A549 (cell line): ENCODE measurements around the gene FERMT3. TPM values are rescaled to one million over a fixed set of nuclear protein-coding genes. Genes with fewer than 3 reads are reported as not detected.

Source experiments
- ATAC-seq, 2 experiments: fragments of 200-7000 bp in 1 of 2; fragments of >200 bp in 1 of 2; cut with Nextera tagmentation in 1 of 2; cut with Tn5 transposase in 1 of 2; 3 replicates each; pipeline versions ENCODE4 v1.8.0 to v1.9.1; 2018 to 2020; ENCODE audit warnings: mild to moderate bottlenecking in 1 of 2, moderate library complexity in 1 of 2
- CTCF ChIA-PET: fragments of 300-600 bp; sonication (Branson Sonifier 250); formaldehyde crosslinking; extraction: SDS; loops from one replicate; lab custom pipeline; 2021; ENCODE audit warnings: antibody characterized with exemption, inconsistent platforms; lab: Yijun Ruan, JAX
- POLR2A ChIA-PET: fragments of 350-600 bp; formaldehyde crosslinking; extraction: SDS; loops from one replicate; lab custom pipeline; 2021; ENCODE audit warnings: antibody characterized with exemption, inconsistent platforms; lab: Yijun Ruan, JAX
- DNase-seq, 2 experiments: peaks; one replicate each; pipeline versions ENCODE4 v3.0.0 to v3.0.0-alpha.2; 2011 to 2016; ENCODE audit warnings: low read depth in 1 of 2, low spot score in 1 of 2
- FAIRE-seq: peaks from 2 replicates; lab custom pipeline; 2011; peaks lifted over from hg19 to GRCh38; lab: Jason Lieb, UNC
- H3K27ac ChIP-seq, 2 experiments: fragments of >200 bp; sonication (Bioruptor Twin); formaldehyde crosslinking; 3 replicates each; pipeline ENCODE4 v1.5.1; 2016 to 2017
- H3K4me1 ChIP-seq: fragments of >200 bp; sonication (Bioruptor Twin); formaldehyde crosslinking; 3 replicates; pipeline ENCODE4 v1.6.1; 2016
- H3K4me2 ChIP-seq: fragments of >200 bp; sonication (Bioruptor Twin); formaldehyde crosslinking; 3 replicates; pipeline ENCODE4 v1.6.1; 2016
- H3K4me3 ChIP-seq: fragments of >200 bp; sonication (Bioruptor Twin); formaldehyde crosslinking; 3 replicates; pipeline ENCODE4 v1.5.1; 2016
- H3K9me3 ChIP-seq: fragments of >200 bp; sonication (Bioruptor Twin); formaldehyde crosslinking; 3 replicates; pipeline ENCODE4 v1.6.1; 2016
- BHLHE40 ChIP-seq: IDR thresholded peaks from 2 replicates; pipeline ENCODE4 v1.6.1; 2012; ENCODE audit warnings: low read depth, low read length, inconsistent platforms
- CBX2 ChIP-seq: fragments of 200-600 bp; sonication (generic); IDR thresholded peaks from 2 replicates; pipeline ENCODE4 v1.6.1; 2016; ENCODE audit warnings: low read depth, mild to moderate bottlenecking, borderline replicate concordance
- CEBPB ChIP-seq, 2 experiments: fragments of >200 bp in 1 of 2; sonication (Bioruptor Twin) in 1 of 2; formaldehyde crosslinking in 1 of 2; IDR thresholded peaks; 2 replicates each; pipeline ENCODE4 v1.6.1; 2012 to 2016
- EHMT2 ChIP-seq: fragments of 200-600 bp; sonication (generic); IDR thresholded peaks from 2 replicates; pipeline ENCODE4 v1.6.1; 2016; ENCODE audit warnings: antibody characterized with exemption, low read depth, mild to moderate bottlenecking, moderate library complexity
- ESRRA ChIP-seq: fragments of 150-350 bp; IDR thresholded peaks from 2 replicates; pipeline ENCODE4 v1.6.1; 2014; ENCODE audit warnings: mild to moderate bottlenecking, low read length, borderline replicate concordance
- FOXS1 ChIP-seq: fragments of 250-450 bp; sonication (Bioruptor Pico); IDR thresholded peaks from 2 replicates; pipeline ENCODE4 v1.5.0; 2020; ENCODE audit warnings: mild to moderate bottlenecking, moderate library complexity
- HDAC2 ChIP-seq: fragments of 200-600 bp; sonication (generic); IDR thresholded peaks from 2 replicates; pipeline ENCODE4 v1.6.1; 2016
- HOXA7 ChIP-seq: fragments of 250-450 bp; sonication (Bioruptor Pico); IDR thresholded peaks from 2 replicates; pipeline ENCODE4 v1.5.0; 2020; ENCODE audit warnings: mild to moderate bottlenecking, moderate library complexity
- HOXB13 ChIP-seq: fragments of 250-450 bp; sonication (Bioruptor Pico); IDR thresholded peaks from 2 replicates; pipeline ENCODE4 v1.5.0; 2020; ENCODE audit warnings: low read depth, mild to moderate bottlenecking, moderate library complexity
- HOXB5 ChIP-seq: fragments of 250-450 bp; sonication (Bioruptor Pico); IDR thresholded peaks from 2 replicates; pipeline ENCODE4 v1.5.0; 2020; ENCODE audit warnings: mild to moderate bottlenecking, moderate library complexity
- JUNB ChIP-seq: fragments of >200 bp; sonication (Bioruptor Twin); formaldehyde crosslinking; IDR thresholded peaks from 2 replicates; pipeline ENCODE4 v1.6.1; 2016
- NFE2L2 ChIP-seq: fragments of 150-350 bp; conservative IDR thresholded peaks from 2 replicates; pipeline ENCODE4 v1.6.1; 2014; ENCODE audit warnings: low read length
- NPAS2 ChIP-seq: fragments of 250-450 bp; sonication (Bioruptor Pico); IDR thresholded peaks from 2 replicates; pipeline ENCODE4 v1.8.0; 2022; ENCODE audit warnings: mild to moderate bottlenecking, moderate library complexity, borderline replicate concordance
- PHF8 ChIP-seq: fragments of 200-600 bp; sonication (generic); IDR thresholded peaks from 2 replicates; pipeline ENCODE4 v1.6.1; 2016; ENCODE audit warnings: low read depth, mild to moderate bottlenecking, antibody characterized with exemption, moderate library complexity, borderline replicate concordance
- POLR2AphosphoS2 ChIP-seq: conservative IDR thresholded peaks from 2 replicates; pipeline ENCODE4 v1.6.1; 2012; ENCODE audit warnings: low read length, improper control_type of control experiment, inconsistent platforms
- RAD21 ChIP-seq, 2 experiments: fragments of >200 bp in 1 of 2; sonication (Bioruptor Twin) in 1 of 2; formaldehyde crosslinking in 1 of 2; IDR thresholded peaks in 1 of 2; conservative IDR thresholded peaks in 1 of 2; 2 replicates in 1 of 2; 3 replicates in 1 of 2; pipeline ENCODE4 v1.6.1; 2012 to 2018; ENCODE audit warnings: inconsistent platforms in 1 of 2
- RARB ChIP-seq: fragments of 250-450 bp; sonication (Bioruptor Pico); IDR thresholded peaks from 2 replicates; pipeline ENCODE4 v1.8.0; 2021; ENCODE audit warnings: mild to moderate bottlenecking, moderate library complexity
- RFX5 ChIP-seq: fragments of 450-650 bp; IDR thresholded peaks from 2 replicates; pipeline ENCODE4 v1.7.1; 2014; ENCODE audit warnings: antibody characterized with exemption, mild to moderate bottlenecking, moderate library complexity
- SMC3 ChIP-seq: fragments of >200 bp; sonication (Bioruptor Twin); formaldehyde crosslinking; IDR thresholded peaks from 3 replicates; pipeline ENCODE4 v1.6.1; 2018; ENCODE audit warnings: inconsistent platforms
- ZC3H11A ChIP-seq: fragments of 450-650 bp; IDR thresholded peaks from 2 replicates; pipeline ENCODE4 v1.6.1; 2014; ENCODE audit warnings: antibody characterized with exemption, mild to moderate bottlenecking
- ZFP36 ChIP-seq: fragments of 450-650 bp; IDR thresholded peaks from 2 replicates; pipeline ENCODE4 v1.6.1; 2014; ENCODE audit warnings: borderline replicate concordance; ENCODE audit not compliant: partially characterized antibody
- ZNF302 ChIP-seq: fragments of 250-450 bp; sonication (Bioruptor Pico); IDR thresholded peaks from 2 replicates; pipeline ENCODE4 v1.9.0; 2021; ENCODE audit warnings: inconsistent platforms, mild to moderate bottlenecking, moderate library complexity
- ZSCAN20 ChIP-seq: fragments of 250-450 bp; sonication (Bioruptor Pico); IDR thresholded peaks from 2 replicates; pipeline ENCODE4 v1.8.0; 2022; ENCODE audit warnings: mild to moderate bottlenecking, moderate library complexity
- WGBS: methylation state at CpG from one replicate; pipeline ENCODE4 v1.1.6; 2017; ENCODE audit errors: missing lambda C conversion rate; 5-methylcytosine and 5-hydroxymethylcytosine counted together
- polyA plus RNA-seq, 4 experiments: library from polyadenylated mRNA; depleted of rRNA in 3 of 4; stranded (reverse); fragments of >200 nt; fragmentation: RNase III in 1 of 4; extraction: RNeasy Plus Mini Kit Qiagen cat#74134 plus additional on column Dnase treatment in 1 of 4; gene quantifications; 2 replicates in 3 of 4; 3 replicates in 1 of 4; pipeline ENCODE4 v1.2.3, GENCODE V29; 2011 to 2017
- TF ChIP-seq, protein P1 (sequence below): fragments of 150-350 bp; IDR thresholded peaks from 2 replicates; pipeline ENCODE4 v1.6.1; 2014; ENCODE audit warnings: low read depth, mild to moderate bottlenecking, low read length
- TF ChIP-seq, protein P2 (sequence below): IDR thresholded peaks from 2 replicates; pipeline ENCODE4 v1.6.1; 2012; ENCODE audit warnings: low read depth, borderline replicate concordance

Gene FERMT3
- polyA plus RNA-seq, 2 of the 4 experiments (the other 2 are of a cell fraction) = 0.56 to 2.1 TPM

DNA sequence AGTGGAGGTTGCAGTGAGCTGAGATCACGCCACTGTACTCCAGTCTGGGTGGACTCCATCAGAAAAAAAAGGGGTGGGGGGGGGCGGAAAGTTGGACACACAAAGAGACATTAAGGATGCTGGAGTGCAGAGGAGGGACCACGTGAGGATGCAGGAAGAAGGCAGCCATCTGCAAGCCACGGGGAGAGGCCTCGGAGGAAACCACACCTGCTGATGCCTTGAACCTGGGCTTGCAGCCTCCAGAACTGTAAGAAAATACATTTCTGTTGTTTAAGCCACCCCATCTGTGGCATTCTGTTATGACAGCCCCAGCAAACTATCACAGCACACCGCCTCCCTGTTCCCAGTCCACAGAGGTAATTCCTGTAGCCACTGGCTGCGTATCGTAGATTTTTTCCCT, 29.8 kb upstream of the FERMT3 start:
- FAIRE-seq (no peak), DNase-seq (no peak), ATAC-seq (no peak)
- CTCF ChIA-PET = no interaction called here
- H3K4me1 ChIP-seq = peaks cover 10% of the 10 kb centered on the region
- H3K27ac ChIP-seq = no peak overlapping the region
- no peaks in the 10 kb centered on the region; the same call in 1 of the 3 replicates for H3K9me3 ChIP-seq
- H3K4me2 ChIP-seq = no peak overlapping the region
- 83% methylated on average over 8 of the region's 8 CpGs for WGBS
- TF ChIP-seq ZSCAN20 (CRISPR knock-in tag) (no peak), NPAS2 (CRISPR knock-in tag) (no peak), BHLHE40 (no peak), ESRRA (no peak), RFX5 (no peak), FOXS1 (no peak)
- TF ChIP-seq, protein P1, sequence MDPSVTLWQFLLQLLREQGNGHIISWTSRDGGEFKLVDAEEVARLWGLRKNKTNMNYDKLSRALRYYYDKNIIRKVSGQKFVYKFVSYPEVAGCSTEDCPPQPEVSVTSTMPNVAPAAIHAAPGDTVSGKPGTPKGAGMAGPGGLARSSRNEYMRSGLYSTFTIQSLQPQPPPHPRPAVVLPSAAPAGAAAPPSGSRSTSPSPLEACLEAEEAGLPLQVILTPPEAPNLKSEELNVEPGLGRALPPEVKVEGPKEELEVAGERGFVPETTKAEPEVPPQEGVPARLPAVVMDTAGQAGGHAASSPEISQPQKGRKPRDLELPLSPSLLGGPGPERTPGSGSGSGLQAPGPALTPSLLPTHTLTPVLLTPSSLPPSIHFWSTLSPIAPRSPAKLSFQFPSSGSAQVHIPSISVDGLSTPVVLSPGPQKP = no peak
- TF ChIP-seq, all 56 proteins: peak for 0
- H3K4me3 ChIP-seq = no peak overlapping the region
- POLR2A ChIA-PET = no interaction called here

DNA sequence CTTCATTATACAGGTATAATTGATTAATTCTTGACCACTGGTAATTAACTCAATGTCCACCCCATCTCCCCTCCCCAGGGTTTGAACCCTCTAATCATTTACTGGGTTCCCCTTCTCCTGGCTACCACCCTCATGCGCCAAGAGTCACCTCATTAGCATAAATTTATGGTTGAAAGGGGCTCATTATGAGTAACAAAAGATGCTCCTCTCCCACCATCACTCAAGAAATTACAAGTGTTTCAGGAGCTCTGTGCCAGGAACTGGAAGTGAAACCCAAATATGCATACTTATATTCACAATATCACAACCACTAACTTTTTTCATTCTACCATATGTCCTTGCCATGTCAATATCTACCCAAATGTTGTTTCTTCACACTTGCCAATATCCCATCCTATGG, 28.3 kb upstream of the FERMT3 start:
- no peak overlapping the region for H3K4me3 ChIP-seq
- ATAC-seq = no peak
- H3K9me3 ChIP-seq = no peaks in the 10 kb centered on the region; the same call in 1 of the 3 replicates
- FAIRE-seq = no peak
- POLR2A ChIA-PET = no interaction called here
- no peak overlapping the region for H3K27ac ChIP-seq
- CTCF ChIA-PET = interaction anchor here (1.4 kb wide), 1 partner anchor 29 kb away, joined by 4 read pairs; no protein-coding TSS in a partner anchor
- DNase-seq = no peak
- no peak overlapping the region for H3K4me2 ChIP-seq
- 96% methylated on average over 1 of the region's 1 CpG for WGBS
- no peak for TF ChIP-seq ZSCAN20 (CRISPR knock-in tag)
- TF ChIP-seq HDAC2 = no peak
- TF ChIP-seq POLR2AphosphoS2 = no peak
- TF ChIP-seq PHF8 = no peak
- no peak for TF ChIP-seq EHMT2
- no peak for TF ChIP-seq HOXB13
- TF ChIP-seq NFE2L2 = no peak
- no peak for TF ChIP-seq RAD21 (conservative IDR thresholded peaks at IDR 0.05 in 1 of 2, IDR thresholded peaks at IDR 0.05 in 1 of 2)
- TF ChIP-seq JUNB = no peak
- TF ChIP-seq, protein P2, sequence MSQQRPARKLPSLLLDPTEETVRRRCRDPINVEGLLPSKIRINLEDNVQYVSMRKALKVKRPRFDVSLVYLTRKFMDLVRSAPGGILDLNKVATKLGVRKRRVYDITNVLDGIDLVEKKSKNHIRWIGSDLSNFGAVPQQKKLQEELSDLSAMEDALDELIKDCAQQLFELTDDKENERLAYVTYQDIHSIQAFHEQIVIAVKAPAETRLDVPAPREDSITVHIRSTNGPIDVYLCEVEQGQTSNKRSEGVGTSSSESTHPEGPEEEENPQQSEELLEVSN = no peak
- no peak for TF ChIP-seq HOXB5
- TF ChIP-seq RARB (CRISPR knock-in tag) = no peak
- TF ChIP-seq ZNF302 (CRISPR knock-in tag) = no peak
- no peak for TF ChIP-seq SMC3
- no peak for TF ChIP-seq ZC3H11A
- TF ChIP-seq ZFP36 = no peak
- no peak for TF ChIP-seq CEBPB (IDR thresholded peaks at IDR 0.05)
- TF ChIP-seq RFX5 = no peak
- TF ChIP-seq, all 56 proteins: peak for 0
- peaks cover 18% of the 10 kb centered on the region for H3K4me1 ChIP-seq

DNA sequence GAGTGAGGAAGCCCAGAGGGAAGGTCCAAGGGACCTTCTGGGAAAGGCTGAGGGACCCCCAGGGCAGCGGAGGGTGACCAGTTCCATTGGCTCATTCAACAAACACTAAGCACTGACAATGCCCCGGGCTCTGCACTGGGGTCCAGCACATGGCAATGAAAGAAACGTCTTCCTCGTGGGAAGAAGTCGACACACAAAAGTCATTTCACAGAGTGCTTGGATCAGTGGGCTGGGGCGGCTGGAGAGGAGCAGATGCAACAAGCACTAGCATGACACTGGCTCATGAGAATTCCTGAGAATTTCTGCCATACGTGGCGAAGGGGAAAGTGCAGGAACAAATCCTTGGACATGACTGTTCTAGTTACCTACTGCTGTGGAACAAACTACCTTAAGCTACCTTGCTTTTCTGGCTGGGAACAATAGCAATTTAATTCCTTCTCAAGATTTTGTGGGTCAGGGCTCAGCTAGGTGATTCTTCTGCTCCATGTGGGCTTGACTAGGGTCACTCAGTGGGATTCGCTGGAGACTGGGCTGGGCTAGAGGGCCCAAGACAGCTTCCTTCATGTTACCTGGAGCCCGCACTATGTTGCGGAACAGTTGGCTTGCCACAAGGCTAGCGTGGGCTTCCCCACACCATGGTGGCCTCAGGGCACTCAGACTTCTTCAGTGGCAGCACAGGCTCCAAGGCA, 27.4 kb upstream of the FERMT3 start:
- POLR2A ChIA-PET = interaction anchor here (1.0 kb wide), 1 partner anchor 11 kb away, joined by 3 read pairs; no protein-coding TSS in a partner anchor
- WGBS = 91% methylated on average over 10 of the region's 12 CpGs
- Histone ChIP-seq H3K4me1 (peaks cover 24% of the 10 kb centered on the region), H3K4me3 (no peak overlapping the region), H3K27ac (no peak overlapping the region), H3K9me3 (no peaks in the 10 kb centered on the region; the same call in 2 of the 3 replicates), H3K4me2 (no peak overlapping the region)
- DNase-seq (no peak), FAIRE-seq (no peak), ATAC-seq (no peak)
- TF ChIP-seq HOXA7 (no peak), ZSCAN20 (CRISPR knock-in tag) (no peak), CBX2 (no peak)
- TF ChIP-seq, protein P1 = no peak
- CTCF ChIA-PET = interaction anchor here (1.0 to 1.6 kb wide), 4 partner anchors 10 to 30 kb away, joined by 4 to 7 read pairs (median 4); no protein-coding TSS in a partner anchor
